Lung microvascular endothelial cell (primary cell): ENCODE measurements around the gene ANKRD33B. TPM values are rescaled to one million over a fixed set of nuclear protein-coding genes. Genes with fewer than 3 reads are reported as not detected.
A peak's percentile ranks its signal among the peaks of the same experiment; 100 is the strongest.
"Not testable (repeated sequence)": the region's sequence is repeated elsewhere in the genome, so short reads cannot be mapped to it uniquely, and the experiment has no call there.

Experiments used
- DNase-seq, 2 donors: peaks; one replicate each; pipeline versions ENCODE4 v3.0.0 to v3.0.0-alpha.2; 2010; ENCODE audit warnings: low read depth in 2 of 2
- total RNA-seq: library from RNA; depleted of rRNA; stranded (reverse); fragments of >200 nt; gene quantifications from 2 replicates; pipeline ENCODE4 v1.2.1, GENCODE V29; 2014

ANKRD33B gene
- total RNA-seq, 1 donor from 2014 or later: 1.4 TPM

GRCh38 chr5:10536931-10537579 is 26.8 kb upstream of the ANKRD33B start:
- DNase-seq: peak in 1 of 2 donors; percentile 54

DNA sequence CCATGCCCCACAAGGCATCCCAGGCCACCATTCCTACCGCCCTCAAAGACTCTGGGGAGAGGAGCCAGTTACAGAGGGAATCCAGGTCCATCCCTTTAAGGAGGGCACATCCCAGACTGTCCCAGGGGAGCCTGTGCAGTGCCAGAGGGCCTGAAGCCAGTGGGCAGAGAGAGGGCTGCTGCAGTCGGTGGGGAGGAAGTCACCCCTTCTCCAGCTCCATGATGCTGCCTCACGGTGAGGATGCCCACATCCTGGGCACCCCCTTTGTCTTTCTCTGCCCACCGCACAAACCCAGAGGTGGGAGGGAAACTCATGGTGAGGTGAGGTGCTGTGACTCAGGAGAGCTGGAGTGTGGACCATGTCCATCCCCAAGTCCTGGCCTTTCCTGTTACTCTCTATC is 26.2 kb upstream of the ANKRD33B start:
- DNase-seq: no peak

- no peak for DNase-seq
These were observed 25.6 kb upstream of the ANKRD33B start for GRCh38 chr5:10538103-10538788.

GRCh38 chr5:10538789-10539686 is 24.8 kb upstream of the ANKRD33B start:
- peak; percentile 38 to 56 for DNase-seq

GRCh38 chr5:10539687-10539998 is 24.2 kb upstream of the ANKRD33B start:
- DNase-seq: peak; percentile 40 to 51

GRCh38 chr5:10540036-10540544 is 23.8 kb upstream of the ANKRD33B start:
- DNase-seq: no peak

- no peak for DNase-seq
These were observed 22.8 kb upstream of the ANKRD33B start for GRCh38 chr5:10540951-10541646.

GRCh38 chr5:10542055-10542550 is 21.8 kb upstream of the ANKRD33B start:
- peak in 1 of 2 donors; percentile 46 for DNase-seq

DNA sequence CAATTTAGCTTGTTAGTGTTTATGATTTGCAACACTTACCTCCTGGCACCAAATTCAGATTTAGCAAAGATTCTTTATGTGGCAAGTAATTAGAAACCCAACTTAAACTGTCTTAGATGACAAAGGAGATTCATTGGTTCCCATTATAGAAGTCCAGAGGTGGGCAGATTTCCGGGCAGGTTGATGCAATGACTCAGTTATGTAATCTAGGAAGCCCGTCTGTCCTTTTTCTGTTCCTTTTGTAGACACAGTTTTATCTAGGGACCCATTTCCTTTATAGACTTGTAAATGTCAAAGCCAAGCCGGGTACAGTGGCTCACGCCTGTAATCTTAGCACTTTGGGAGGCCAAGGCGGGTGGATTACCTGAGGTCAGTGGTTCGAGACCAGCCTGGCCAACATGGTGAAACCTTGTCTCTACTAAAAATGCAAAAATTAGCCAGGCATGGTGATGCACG is 20.3 kb upstream of the ANKRD33B start:
- no peak for DNase-seq

DNA sequence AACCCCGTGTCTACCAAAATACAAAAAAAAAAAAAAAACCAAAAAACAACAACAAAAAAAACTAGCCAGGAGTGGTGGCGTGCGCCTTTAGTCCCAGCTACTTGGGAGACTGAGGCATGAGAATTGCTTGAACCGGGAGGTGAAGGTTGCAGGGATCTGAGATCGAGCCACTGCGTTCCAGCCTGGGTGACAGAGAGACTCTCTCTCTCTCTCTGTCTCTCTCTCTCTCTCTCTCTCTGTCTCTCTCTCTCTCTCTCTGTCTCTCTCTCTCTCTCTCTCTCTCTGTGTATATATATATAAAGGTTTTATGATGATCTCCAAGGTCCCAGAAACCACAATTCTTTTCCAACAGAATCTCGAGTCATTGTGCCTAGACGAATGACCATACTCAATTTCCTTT is 18.8 kb upstream of the ANKRD33B start:
- no peak for DNase-seq

DNA sequence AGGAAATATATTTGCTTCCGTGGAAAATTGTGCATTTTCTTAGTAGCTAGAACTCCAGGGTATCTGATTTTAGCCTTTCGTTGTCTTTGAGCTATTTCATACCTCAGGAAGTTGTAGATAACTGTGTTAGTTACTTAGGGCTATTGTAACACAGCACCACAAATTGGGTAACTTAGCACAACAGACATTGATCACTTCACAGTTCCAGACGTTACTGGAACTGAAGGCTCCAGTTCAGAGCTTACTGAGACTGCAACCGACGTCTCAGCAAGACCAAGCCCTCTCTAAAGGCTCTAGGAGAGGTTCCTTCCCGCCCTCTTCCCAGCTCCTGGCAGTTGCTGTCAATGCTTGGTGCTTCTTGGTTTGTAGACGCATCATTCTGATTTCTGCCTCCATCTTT is 17.7 kb upstream of the ANKRD33B start:
- DNase-seq: no peak

DNA sequence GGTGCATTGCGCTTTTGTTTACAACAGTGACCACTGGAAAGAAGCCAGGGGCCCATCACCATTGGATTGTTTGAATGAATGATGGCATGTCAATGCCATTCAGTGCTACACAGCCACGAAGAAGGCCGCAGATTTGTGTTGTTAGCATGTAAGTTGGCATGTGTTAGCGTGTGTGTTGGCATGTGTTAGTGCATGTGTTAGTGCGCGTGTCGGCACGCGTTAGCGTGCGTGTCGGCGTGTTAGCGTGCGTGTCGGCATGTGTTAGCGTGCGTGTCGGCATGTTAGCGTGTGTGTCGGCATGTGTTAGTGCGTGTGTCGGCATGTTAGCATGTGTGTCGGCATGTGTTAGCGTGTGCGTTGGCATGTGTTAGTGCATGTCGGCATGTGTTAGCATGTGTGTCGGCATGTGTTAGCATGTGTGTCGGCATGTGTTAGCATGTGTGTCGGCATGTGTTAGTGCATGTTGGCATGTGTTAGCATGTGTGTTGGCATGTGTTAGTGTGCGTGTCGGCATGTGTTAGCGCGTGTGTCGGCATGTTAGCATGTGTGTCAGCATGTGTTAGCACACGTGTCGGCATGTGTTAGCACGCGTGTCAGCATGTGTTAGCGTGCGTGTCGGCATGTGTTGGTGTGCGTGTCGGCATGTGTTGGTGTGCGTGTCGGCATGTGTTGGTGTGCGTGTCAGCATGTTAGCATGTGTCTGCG is 15.3 kb upstream of the ANKRD33B start:
- DNase-seq: no peak

DNA sequence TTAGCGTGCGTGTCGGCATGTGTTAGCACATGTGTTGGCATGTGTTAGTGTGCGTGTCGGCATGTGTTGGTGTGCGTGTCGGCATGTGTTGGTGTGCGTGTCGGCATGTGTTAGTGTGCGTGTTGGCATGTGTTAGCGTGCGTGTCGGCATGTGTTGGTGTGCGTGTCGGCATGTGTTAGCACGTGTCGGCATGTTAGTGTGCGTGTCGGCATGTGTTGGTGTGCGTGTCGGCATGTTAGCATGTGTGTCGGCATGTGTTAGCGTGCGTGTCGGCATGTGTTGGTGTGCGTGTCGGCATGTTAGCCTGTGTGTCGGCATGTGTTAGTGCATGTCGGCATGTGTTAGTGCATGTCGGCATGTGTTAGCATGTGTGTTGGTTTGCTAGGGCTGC is 14.8 kb upstream of the ANKRD33B start:
- not testable (repeated sequence) for DNase-seq

DNA sequence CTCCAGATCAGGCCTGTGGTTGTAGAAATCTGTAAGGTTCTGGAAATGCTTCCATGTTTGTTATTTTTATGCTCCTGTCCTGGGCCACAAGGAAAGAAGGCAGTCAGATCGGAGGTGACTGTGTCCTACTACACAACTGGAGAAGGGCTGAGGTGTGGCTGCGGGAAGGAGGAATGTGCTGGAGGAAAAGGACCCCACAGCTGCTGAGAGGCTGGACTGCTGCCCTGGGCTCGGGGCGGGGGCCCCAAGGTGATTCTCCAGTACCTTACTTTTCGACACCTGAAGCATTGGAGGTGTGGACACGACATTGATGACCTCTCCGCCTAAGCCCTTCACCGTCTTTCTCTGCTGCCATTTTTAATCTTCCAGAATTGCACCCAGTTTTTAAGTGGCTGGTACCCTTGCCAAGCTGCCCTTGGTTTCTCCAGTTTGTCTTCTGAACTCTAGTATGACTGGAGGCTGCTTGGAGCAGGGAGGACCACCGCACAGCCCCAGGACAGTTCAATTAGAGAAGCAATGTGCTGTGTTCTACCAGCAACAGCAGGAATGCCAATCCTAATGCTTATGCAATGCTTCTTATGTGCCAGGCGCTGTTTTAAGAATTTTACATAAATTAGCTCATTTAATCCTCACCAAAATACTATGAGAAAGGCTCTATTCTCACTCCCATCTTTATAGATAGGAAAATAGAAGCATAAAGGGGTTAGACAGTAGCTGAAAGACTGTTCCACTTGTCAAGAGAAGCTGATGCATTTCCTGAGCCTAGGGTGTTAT is 13.5 kb upstream of the ANKRD33B start:
- DNase-seq: no peak

GRCh38 chr5:10551782-10552138 is 12.1 kb upstream of the ANKRD33B start:
- DNase-seq: no peak

GRCh38 chr5:10552183-10553143 is 11.4 kb upstream of the ANKRD33B start:
- DNase-seq: peak; percentile 38 to 61

- DNase-seq: no peak
These were observed 10.4 kb upstream of the ANKRD33B start for GRCh38 chr5:10553476-10553875.

GRCh38 chr5:10555277-10555684 is 8.6 kb upstream of the ANKRD33B start:
- DNase-seq: peak; percentile 31 to 84
